SH-SY5Y (cell line): ENCODE results near the gene ESYT3.

ENCODE experiments used
- GATA2 ChIP-seq: IDR thresholded peaks from 2 replicates; pipeline ENCODE4 v1.6.1; 2011; ENCODE audit warnings: mild to moderate bottlenecking, low read depth, low read length
- GATA3 ChIP-seq: IDR thresholded peaks from 2 replicates; pipeline ENCODE4 v1.6.1; 2011; ENCODE audit warnings: low read depth, mild to moderate bottlenecking, low read length, moderate library complexity

DNA sequence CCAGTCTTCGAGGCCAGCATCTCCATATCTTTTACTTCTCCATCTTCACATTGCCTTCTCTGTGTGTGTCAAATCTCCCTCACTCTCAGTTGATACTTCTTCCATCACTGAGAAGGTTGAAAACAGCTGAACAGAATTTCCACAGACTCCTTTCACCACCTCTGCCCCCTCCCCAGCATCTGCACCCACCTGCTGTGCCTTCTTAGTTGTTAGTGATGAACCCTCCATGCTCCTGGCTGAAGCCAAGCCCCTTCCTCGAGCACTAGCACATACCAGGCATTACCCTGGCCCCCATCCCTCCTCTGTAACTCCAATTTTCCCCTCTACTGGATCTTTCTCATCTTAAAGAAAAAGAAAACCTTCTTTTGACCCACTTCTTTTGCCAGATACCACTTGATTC is 27.8 kb upstream of the ESYT3 start:
- TF ChIP-seq GATA2 (no peak), GATA3 (no peak)
